Iris pigment epithelial cell (primary cell): ENCODE measurements around the gene XKR7.
A peak's percentile ranks its signal among the peaks of the same experiment; 100 is the strongest.

Experiments used
- DNase-seq: peaks from one replicate; pipeline ENCODE4 v3.0.0-alpha.2; 2011; ENCODE audit warnings: low read depth

The XKR7 gene

GRCh38 chr20:31945319-31945718 lies 22.6 kb upstream of the XKR7 start:
- no peak for DNase-seq

GRCh38 chr20:31945785-31946184 lies 22.2 kb upstream of the XKR7 start:
- DNase-seq: no peak

- DNase-seq: no peak
Measured at GRCh38 chr20:31948008-31948407, 19.9 kb upstream of the XKR7 start.

- no peak for DNase-seq
Measured at GRCh38 chr20:31949877-31950646, 17.9 kb upstream of the XKR7 start.

GRCh38 chr20:31951203-31951529 lies 16.8 kb upstream of the XKR7 start:
- no peak for DNase-seq

- peak; percentile 93 for DNase-seq
Measured at GRCh38 chr20:31951530-31952453, 16.2 kb upstream of the XKR7 start, which contains the start of gene PDRG1. Gene PDRG1 (minus strand): TSS chr20:31952046. CDS start chr20:31951961, 85 bp downstream.

GRCh38 chr20:31953556-31954148 lies 14.3 kb upstream of the XKR7 start:
- no peak for DNase-seq

- no peak for DNase-seq
Measured at GRCh38 chr20:31954500-31954899, 13.5 kb upstream of the XKR7 start.

GRCh38 chr20:31956556-31957526 lies 11.1 kb upstream of the XKR7 start:
- DNase-seq: no peak

GRCh38 chr20:31962761-31963160 lies 5.2 kb upstream of the XKR7 start:
- DNase-seq: no peak

- DNase-seq: no peak
Measured at GRCh38 chr20:31963889-31964288, 4.1 kb upstream of the XKR7 start.

- no peak for DNase-seq
Measured at GRCh38 chr20:31966991-31967655, 828 bp upstream of the XKR7 start.

- DNase-seq: peak; percentile 47
Measured at GRCh38 chr20:31968291-31969126, 558 bp downstream of the XKR7 start.

GRCh38 chr20:31969991-31970390 lies 2.0 kb downstream of the XKR7 start:
- DNase-seq: no peak

- peak; percentile 23 for DNase-seq
Measured at GRCh38 chr20:31972471-31973021, 4.6 kb downstream of the XKR7 start.

GRCh38 chr20:31974296-31974695 lies 6.3 kb downstream of the XKR7 start:
- DNase-seq: no peak

GRCh38 chr20:31974951-31975487 lies 7.1 kb downstream of the XKR7 start:
- DNase-seq: no peak

GRCh38 chr20:31975874-31976273 lies 7.9 kb downstream of the XKR7 start:
- DNase-seq: no peak

GRCh38 chr20:31977080-31977479 lies 9.1 kb downstream of the XKR7 start:
- DNase-seq: no peak
